Neural progenitor cell (in vitro differentiated cells): ENCODE data around the gene SERPINB3.

Source experiments
- CTCF ChIP-seq: fragments of 200-600 bp; sonication (generic); IDR thresholded peaks from 2 replicates; pipeline ENCODE4 v1.5.1; 2017; ENCODE audit warnings: antibody characterized with exemption, mild to moderate bottlenecking
- EZH2 ChIP-seq: fragments of 200-600 bp; sonication (generic); IDR thresholded peaks from 2 replicates; pipeline ENCODE4 v1.6.1; 2017; ENCODE audit warnings: antibody characterized with exemption, mild to moderate bottlenecking, moderate library complexity

DNA sequence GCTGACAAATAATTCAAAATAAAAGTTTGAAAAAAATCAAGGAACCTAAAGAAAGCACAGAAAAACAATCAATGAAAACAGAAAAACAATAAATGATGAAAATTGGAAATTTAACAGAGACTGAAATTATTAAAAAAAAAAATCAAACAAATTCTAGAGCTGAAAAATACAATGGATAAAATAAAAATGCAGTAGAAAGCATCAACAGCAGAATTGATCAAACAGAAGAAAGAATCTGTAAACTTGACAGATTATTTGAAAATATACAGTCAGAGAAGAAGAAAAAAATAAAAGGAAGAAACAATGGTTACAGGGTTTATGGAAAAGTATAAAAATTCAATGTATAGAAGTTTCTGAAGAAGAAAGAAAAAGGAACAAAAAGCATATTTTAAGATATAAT, 33.9 kb downstream of the SERPINB3 start:
- TF ChIP-seq CTCF (no peak), EZH2 (no peak)
